ENCODE data around the gene SAFB2. TPM values are rescaled to one million over a fixed set of nuclear protein-coding genes. Genes with fewer than 3 reads are reported as not detected.

SAFB2 gene
- total and polyA plus RNA-seq, 8 donors: 35.0 to 112 (median 44.2) TPM

DNA sequence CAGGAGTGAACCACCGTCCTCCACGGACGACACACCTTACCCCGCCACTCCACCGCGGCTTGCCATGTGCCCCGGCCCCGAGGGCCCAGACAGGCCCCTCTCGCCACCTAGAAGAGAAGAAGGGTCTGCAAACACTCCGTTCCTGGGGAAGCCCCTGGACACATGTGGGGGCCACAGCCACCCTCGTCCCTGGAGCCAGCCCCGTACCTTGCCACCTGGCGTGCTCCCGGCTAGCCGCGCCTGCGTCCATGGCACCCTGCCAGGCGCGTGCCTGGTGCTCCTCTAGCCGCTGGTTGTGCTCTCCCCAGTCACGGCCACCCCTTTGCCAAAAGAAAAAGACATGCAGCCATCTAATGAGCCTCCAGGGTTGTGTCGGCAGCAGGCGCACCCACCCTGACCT, 34.9 kb downstream of the SAFB2 start:
- ATAC-seq (peak in 1 of 4 donors; percentile 5), FAIRE-seq (no peak), DNase-seq (no peak)
- H3K27ac ChIP-seq: no peak overlapping the region
- H3K4me3 ChIP-seq: no peak overlapping the region
- peaks cover 4 to 63% (median 31%) of the 10 kb centered on the region in 3 donors for H3K36me3 ChIP-seq
- WGBS, 2 donors: 82% methylated on average over 22 to 23 of the region's 23 CpGs
- intact Hi-C loops (cut with DNase I): loop anchor here in 2 of 3 donors (10.0 kb wide), 1 partner anchor 553 kb away; no protein-coding TSS in a partner anchor
- no peaks in the 10 kb centered on the region for H3K9me3 ChIP-seq
- H3K27me3 ChIP-seq: no peaks in the 10 kb centered on the region
- H3K4me1 ChIP-seq: no peaks in the 10 kb centered on the region
- TF ChIP-seq, protein P1, sequence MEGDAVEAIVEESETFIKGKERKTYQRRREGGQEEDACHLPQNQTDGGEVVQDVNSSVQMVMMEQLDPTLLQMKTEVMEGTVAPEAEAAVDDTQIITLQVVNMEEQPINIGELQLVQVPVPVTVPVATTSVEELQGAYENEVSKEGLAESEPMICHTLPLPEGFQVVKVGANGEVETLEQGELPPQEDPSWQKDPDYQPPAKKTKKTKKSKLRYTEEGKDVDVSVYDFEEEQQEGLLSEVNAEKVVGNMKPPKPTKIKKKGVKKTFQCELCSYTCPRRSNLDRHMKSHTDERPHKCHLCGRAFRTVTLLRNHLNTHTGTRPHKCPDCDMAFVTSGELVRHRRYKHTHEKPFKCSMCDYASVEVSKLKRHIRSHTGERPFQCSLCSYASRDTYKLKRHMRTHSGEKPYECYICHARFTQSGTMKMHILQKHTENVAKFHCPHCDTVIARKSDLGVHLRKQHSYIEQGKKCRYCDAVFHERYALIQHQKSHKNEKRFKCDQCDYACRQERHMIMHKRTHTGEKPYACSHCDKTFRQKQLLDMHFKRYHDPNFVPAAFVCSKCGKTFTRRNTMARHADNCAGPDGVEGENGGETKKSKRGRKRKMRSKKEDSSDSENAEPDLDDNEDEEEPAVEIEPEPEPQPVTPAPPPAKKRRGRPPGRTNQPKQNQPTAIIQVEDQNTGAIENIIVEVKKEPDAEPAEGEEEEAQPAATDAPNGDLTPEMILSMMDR (IDR thresholded peaks at IDR 0.05): no peak

GRCh38 chr19:5587071-5587455, 35.5 kb downstream of the SAFB2 start:
- H3K4me1 ChIP-seq: no peaks in the 10 kb centered on the region
- ATAC-seq (peak in 1 of 4 donors; percentile 2), FAIRE-seq (no peak), DNase-seq (no peak)
- H3K27me3 ChIP-seq: no peaks in the 10 kb centered on the region
- TF ChIP-seq, protein P1 (IDR thresholded peaks at IDR 0.05): no peak
- no peak overlapping the region for H3K4me3 ChIP-seq
- intact Hi-C loops (cut with DNase I): loop anchor here in 2 of 3 donors (10.0 kb wide), 1 partner anchor 552 kb away; no protein-coding TSS in a partner anchor
- H3K36me3 ChIP-seq: peaks cover 2 to 57% (median 26%) of the 10 kb centered on the region in 3 donors
- H3K9me3 ChIP-seq: no peaks in the 10 kb centered on the region
- 91 to 93% methylated on average over 16 of the region's 16 CpGs for WGBS, 2 donors
- no peak overlapping the region for H3K27ac ChIP-seq

DNA sequence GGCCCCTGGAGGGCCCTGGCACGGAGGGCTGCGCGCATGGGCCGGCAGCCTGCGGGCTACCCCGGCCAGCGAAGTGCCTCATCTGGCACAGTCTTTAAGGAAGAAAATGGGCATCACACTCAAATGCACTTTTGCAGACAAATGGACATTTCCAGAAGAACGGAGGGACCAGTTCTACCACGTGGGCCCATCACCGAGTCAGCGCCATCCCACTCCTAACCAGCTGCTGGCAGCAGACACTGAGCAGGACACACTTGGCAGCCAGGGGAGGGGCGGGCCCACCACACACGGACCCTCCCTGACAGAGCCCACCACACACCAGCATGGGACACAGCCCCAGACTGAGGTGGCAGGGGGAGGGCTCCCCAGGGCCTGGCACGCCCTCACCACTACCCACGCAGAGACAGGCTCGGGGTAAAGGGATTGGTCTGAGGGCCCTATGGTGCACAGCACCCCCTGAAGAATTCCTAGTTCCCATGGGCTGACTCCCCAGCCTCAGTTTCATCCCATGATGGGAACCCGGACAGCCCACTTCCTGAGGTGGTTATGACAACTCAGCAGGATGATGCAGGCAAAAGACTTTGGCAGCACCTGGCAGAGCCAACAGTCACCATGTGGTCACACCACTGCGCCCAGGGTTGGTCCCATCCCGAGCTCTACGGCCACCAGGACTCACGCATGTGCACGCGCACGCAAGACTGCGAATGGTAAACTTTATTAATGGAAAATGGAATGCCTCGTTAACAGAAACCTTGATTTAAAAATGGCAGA, 36.1 kb downstream of the SAFB2 start:
- FAIRE-seq (no peak), DNase-seq (peak in 1 of 6 donors; percentile 51), ATAC-seq (peak in 1 of 4 donors; percentile 2)
- Histone ChIP-seq H3K36me3 (peaks cover 2 to 51% (median 20%) of the 10 kb centered on the region in 3 donors), H3K4me1 (no peaks in the 10 kb centered on the region), H3K4me3 (no peak overlapping the region), H3K9me3 (no peaks in the 10 kb centered on the region), H3K27me3 (no peaks in the 10 kb centered on the region), H3K27ac (peak overlapping the region in 3 of 4 donors; percentile 19 to 39 (median 28))
- WGBS, 2 donors: 84 to 88% methylated on average over 26 of the region's 26 CpGs
- TF ChIP-seq, protein P1 (IDR thresholded peaks at IDR 0.05): no peak
- intact Hi-C loops (cut with DNase I): loop anchor here in 2 of 3 donors (10.0 kb wide), 1 partner anchor 552 kb away; no protein-coding TSS in a partner anchor

- DNase-seq: peak in 3 of 6 donors; percentile 29 to 68 (median 32)
- H3K4me1 ChIP-seq: no peaks in the 10 kb centered on the region
- peak overlapping the region in 3 of 4 donors; percentile 19 to 39 (median 28) for H3K27ac ChIP-seq
- ATAC-seq: peak; percentile 15 to 47 (median 30)
- TF ChIP-seq, protein P1 (IDR thresholded peaks at IDR 0.05): no peak
- H3K27me3 ChIP-seq: no peaks in the 10 kb centered on the region
- peaks cover 2 to 43% (median 15%) of the 10 kb centered on the region in 3 donors for H3K36me3 ChIP-seq
- no peak for FAIRE-seq
- no peak overlapping the region for H3K4me3 ChIP-seq
- intact Hi-C loops (cut with DNase I): loop anchor here in 2 of 3 donors (10.0 kb wide), 1 partner anchor 551 kb away; no protein-coding TSS in a partner anchor
- 60 to 63% methylated on average over 28 to 29 of the region's 29 CpGs for WGBS, 2 donors
- no peaks in the 10 kb centered on the region for H3K9me3 ChIP-seq
These were observed 36.9 kb downstream of the SAFB2 start for GRCh38 chr19:5585461-5586299.

All from pancreas (tissue), 10 donors.